ENCODE data around the gene NSRP1. TPM values are rescaled to one million over a fixed set of nuclear protein-coding genes. Genes with fewer than 3 reads are reported as not detected.
"Not testable (repeated sequence)": the region's sequence is repeated elsewhere in the genome, so short reads cannot be mapped to it uniquely, and the experiment has no call there.

The NSRP1 gene
- total and polyA plus RNA-seq, 2 donors (not counting 3 experiments of a cell fraction or from before 2014, with no cell fraction given): 11.2 to 29.1 TPM

DNA sequence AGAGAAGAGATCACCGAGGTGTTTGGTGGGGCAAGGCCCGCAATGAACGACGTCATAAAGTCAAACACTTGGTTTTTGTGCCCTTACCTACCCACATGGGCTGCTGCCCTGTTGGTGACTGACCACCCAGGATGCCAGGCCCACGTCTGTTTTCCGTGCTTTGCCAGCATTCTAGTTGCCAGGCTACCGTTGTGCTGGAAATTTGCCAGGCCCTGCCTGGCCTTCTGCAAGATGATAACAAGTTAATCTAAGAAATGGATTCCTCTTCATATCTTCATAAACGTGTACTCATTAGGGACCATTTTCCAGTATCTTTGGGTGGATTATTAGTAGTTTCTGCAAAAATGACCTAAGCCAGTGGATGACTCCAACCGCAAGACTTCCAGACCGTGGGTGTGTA lies 83.5 kb downstream of the NSRP1 start:
- Histone ChIP-seq H3K4me3 (replicated peaks in 1 of 3; ENCODE audit: insufficient read depth in 1 of 3, low read depth in 1 of 3, low read length in 3 of 3) (no peak overlapping the region), H3K27ac (ENCODE audit: insufficient read depth, low read depth, low read length) (no peak overlapping the region), H3K36me3 (ENCODE audit: control insufficient read depth in 2 of 2, extremely low read depth in 1 of 2, insufficient read depth in 2 of 2, low read length in 2 of 2) (no peaks in the 10 kb centered on the region), H3K9me1 (replicated peaks; ENCODE audit: control insufficient read depth, extremely low read depth, insufficient read depth, low read length) (no peaks in the 10 kb centered on the region), H2AFZ (ENCODE audit: low read depth, low read length) (no peak overlapping the region), H3K9ac (replicated peaks; ENCODE audit: extremely low read depth, insufficient read depth, low read length) (no peak overlapping the region), H3K4me2 (ENCODE audit: insufficient read depth, low read length) (no peak overlapping the region), H4K20me1 (replicated peaks; ENCODE audit: control insufficient read depth, extremely low read depth, insufficient read depth, low read length) (no peaks in the 10 kb centered on the region), H3K9me3 (replicated peaks; ENCODE audit: control insufficient read depth, insufficient read depth, low read length) (no peaks in the 10 kb centered on the region), H3K4me1 (ENCODE audit: control insufficient read depth, extremely low read depth, insufficient read depth, low read length) (peaks cover 18% of the 10 kb centered on the region), H3K27me3 (ENCODE audit: control insufficient read depth in 2 of 2, insufficient read depth in 2 of 2, low read length in 2 of 2) (no peaks in the 10 kb centered on the region), H3K79me2 (ENCODE audit: control insufficient read depth, insufficient read depth, low read length) (no peaks in the 10 kb centered on the region)
- CTCF ChIA-PET: no interaction called here
- dilution Hi-C loops (cut with MboI; ENCODE audit: extremely low pct_ligation_motif_present, low sequenced_read_pairs): no loop called here
- no peak for FAIRE-seq
- TF ChIP-seq JUN (IDR thresholded peaks at IDR 0.05; ENCODE audit: borderline replicate concordance, insufficient read depth, insufficient read length, low read depth) (no peak), MYC (IDR thresholded peaks at IDR 0.05; ENCODE audit: low read depth, low read length) (no peak), POLR2AphosphoS5 (IDR thresholded peaks at IDR 0.05; ENCODE audit: insufficient read depth, low read depth, low read length) (no peak)
- TF ChIP-seq, protein P1, sequence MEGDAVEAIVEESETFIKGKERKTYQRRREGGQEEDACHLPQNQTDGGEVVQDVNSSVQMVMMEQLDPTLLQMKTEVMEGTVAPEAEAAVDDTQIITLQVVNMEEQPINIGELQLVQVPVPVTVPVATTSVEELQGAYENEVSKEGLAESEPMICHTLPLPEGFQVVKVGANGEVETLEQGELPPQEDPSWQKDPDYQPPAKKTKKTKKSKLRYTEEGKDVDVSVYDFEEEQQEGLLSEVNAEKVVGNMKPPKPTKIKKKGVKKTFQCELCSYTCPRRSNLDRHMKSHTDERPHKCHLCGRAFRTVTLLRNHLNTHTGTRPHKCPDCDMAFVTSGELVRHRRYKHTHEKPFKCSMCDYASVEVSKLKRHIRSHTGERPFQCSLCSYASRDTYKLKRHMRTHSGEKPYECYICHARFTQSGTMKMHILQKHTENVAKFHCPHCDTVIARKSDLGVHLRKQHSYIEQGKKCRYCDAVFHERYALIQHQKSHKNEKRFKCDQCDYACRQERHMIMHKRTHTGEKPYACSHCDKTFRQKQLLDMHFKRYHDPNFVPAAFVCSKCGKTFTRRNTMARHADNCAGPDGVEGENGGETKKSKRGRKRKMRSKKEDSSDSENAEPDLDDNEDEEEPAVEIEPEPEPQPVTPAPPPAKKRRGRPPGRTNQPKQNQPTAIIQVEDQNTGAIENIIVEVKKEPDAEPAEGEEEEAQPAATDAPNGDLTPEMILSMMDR (IDR thresholded peaks at IDR 0.05; ENCODE audit: extremely low read depth in 1 of 2, insufficient read depth in 1 of 2, low read depth in 1 of 2, low read length in 2 of 2): no peak
- intact Hi-C loops (cut with micrococcal nuclease): no loop called here
- no peak for DNase-seq (ENCODE audit: low read depth, low spot score)
- POLR2A ChIA-PET: no interaction called here
- no TSS peak for BruUV-seq (replicated peaks)

GRCh38 chr17:30200656-30201055 lies 84.0 kb downstream of the NSRP1 start:
- H3K4me1 ChIP-seq (ENCODE audit: control insufficient read depth, extremely low read depth, insufficient read depth, low read length): peaks cover 18% of the 10 kb centered on the region
- POLR2A ChIA-PET; H3K79me2 ChIP-seq (ENCODE audit: control insufficient read depth, insufficient read depth, low read length); H3K4me2 ChIP-seq (ENCODE audit: insufficient read depth, low read length); H3K4me3 ChIP-seq (replicated peaks in 1 of 3; ENCODE audit: insufficient read depth in 1 of 3, low read depth in 1 of 3, low read length in 3 of 3); intact Hi-C loops (cut with micrococcal nuclease); BruUV-seq (replicated peaks); DNase-seq (ENCODE audit: low read depth, low spot score); H4K20me1 ChIP-seq (replicated peaks; ENCODE audit: control insufficient read depth, extremely low read depth, insufficient read depth, low read length); H3K9me3 ChIP-seq (replicated peaks; ENCODE audit: control insufficient read depth, insufficient read depth, low read length); H3K27me3 ChIP-seq (ENCODE audit: control insufficient read depth in 2 of 2, insufficient read depth in 2 of 2, low read length in 2 of 2); H2AFZ ChIP-seq (ENCODE audit: low read depth, low read length); H3K9me1 ChIP-seq (replicated peaks; ENCODE audit: control insufficient read depth, extremely low read depth, insufficient read depth, low read length); H3K27ac ChIP-seq (ENCODE audit: insufficient read depth, low read depth, low read length); dilution Hi-C loops (cut with MboI; ENCODE audit: extremely low pct_ligation_motif_present, low sequenced_read_pairs); FAIRE-seq; H3K36me3 ChIP-seq (ENCODE audit: control insufficient read depth in 2 of 2, extremely low read depth in 1 of 2, insufficient read depth in 2 of 2, low read length in 2 of 2); H3K9ac ChIP-seq (replicated peaks; ENCODE audit: extremely low read depth, insufficient read depth, low read length): not testable (repeated sequence)
- CTCF ChIA-PET: interaction anchor here (2.3 kb wide), 1 partner anchor 75 kb away, joined by 8 read pairs; no protein-coding TSS in a partner anchor

Measured in endothelial cell of umbilical vein (primary cell).